ENCODE measurements around the gene RND3.

The RND3 gene

GRCh38 chr2:150520887-150521664, 33.6 kb upstream of the RND3 start:
- no peaks in the 10 kb centered on the region for H3K36me3 ChIP-seq (ENCODE audit: control insufficient read depth, insufficient read depth, low read length)

GRCh38 chr2:150520033-150520432, 32.6 kb upstream of the RND3 start:
- Histone ChIP-seq H3K27me3 (ENCODE audit: control insufficient read depth, insufficient read depth, low read length, poor library complexity, severe bottlenecking) (no peaks in the 10 kb centered on the region), H3K4me1 (ENCODE audit: control insufficient read depth, insufficient read depth, low read length) (no peaks in the 10 kb centered on the region), H3K4me3 (ENCODE audit: insufficient read depth, low read depth, low read length) (no peak overlapping the region), H3K36me3 (ENCODE audit: control insufficient read depth, insufficient read depth, low read length) (no peaks in the 10 kb centered on the region), H3K27ac (ENCODE audit: insufficient read depth, low read depth, low read length, poor library complexity, severe bottlenecking) (no peak overlapping the region), H3K9me3 (ENCODE audit: control insufficient read depth, low read length) (no peaks in the 10 kb centered on the region)
- WGBS, 2 experiments: 97 to 98% methylated on average over 3 to 4 of the region's 4 CpGs

More at GRCh38 chr2:150520887-150521664, 33.6 kb upstream of the RND3 start:
- H3K27ac ChIP-seq (ENCODE audit: insufficient read depth, low read depth, low read length, poor library complexity, severe bottlenecking): no peak overlapping the region
- no peaks in the 10 kb centered on the region for H3K4me1 ChIP-seq (ENCODE audit: control insufficient read depth, insufficient read depth, low read length)
- 77 to 80% methylated on average over 4 of the region's 4 CpGs for WGBS, 2 experiments
- H3K27me3 ChIP-seq (ENCODE audit: control insufficient read depth, insufficient read depth, low read length, poor library complexity, severe bottlenecking): no peaks in the 10 kb centered on the region
- H3K9me3 ChIP-seq (ENCODE audit: control insufficient read depth, low read length): no peaks in the 10 kb centered on the region
- H3K4me3 ChIP-seq (ENCODE audit: insufficient read depth, low read depth, low read length): no peak overlapping the region

GRCh38 chr2:150517951-150518680, 30.6 kb upstream of the RND3 start:
- no peak overlapping the region for H3K27ac ChIP-seq (ENCODE audit: insufficient read depth, low read depth, low read length, poor library complexity, severe bottlenecking)
- no peaks in the 10 kb centered on the region for H3K36me3 ChIP-seq (ENCODE audit: control insufficient read depth, insufficient read depth, low read length)
- H3K27me3 ChIP-seq (ENCODE audit: control insufficient read depth, insufficient read depth, low read length, poor library complexity, severe bottlenecking): no peaks in the 10 kb centered on the region
- no peaks in the 10 kb centered on the region for H3K9me3 ChIP-seq (ENCODE audit: control insufficient read depth, low read length)
- no peaks in the 10 kb centered on the region for H3K4me1 ChIP-seq (ENCODE audit: control insufficient read depth, insufficient read depth, low read length)
- no peak overlapping the region for H3K4me3 ChIP-seq (ENCODE audit: insufficient read depth, low read depth, low read length)
- WGBS, 2 experiments: 93 to 98% methylated on average over 2 to 5 of the region's 5 CpGs

- Histone ChIP-seq H3K36me3 (ENCODE audit: control insufficient read depth, insufficient read depth, low read length) (no peaks in the 10 kb centered on the region), H3K9me3 (ENCODE audit: control insufficient read depth, low read length) (no peaks in the 10 kb centered on the region), H3K27me3 (ENCODE audit: control insufficient read depth, insufficient read depth, low read length, poor library complexity, severe bottlenecking) (no peaks in the 10 kb centered on the region), H3K27ac (ENCODE audit: insufficient read depth, low read depth, low read length, poor library complexity, severe bottlenecking) (no peak overlapping the region), H3K4me1 (ENCODE audit: control insufficient read depth, insufficient read depth, low read length) (no peaks in the 10 kb centered on the region), H3K4me3 (ENCODE audit: insufficient read depth, low read depth, low read length) (no peak overlapping the region)
Observed at GRCh38 chr2:150513647-150514046, 26.2 kb upstream of the RND3 start.

GRCh38 chr2:150508497-150509137, 21.1 kb upstream of the RND3 start:
- no peaks in the 10 kb centered on the region for H3K4me1 ChIP-seq (ENCODE audit: control insufficient read depth, insufficient read depth, low read length)
- no peaks in the 10 kb centered on the region for H3K9me3 ChIP-seq (ENCODE audit: control insufficient read depth, low read length)
- no peak overlapping the region for H3K4me3 ChIP-seq (ENCODE audit: insufficient read depth, low read depth, low read length)
- no peak overlapping the region for H3K27ac ChIP-seq (ENCODE audit: insufficient read depth, low read depth, low read length, poor library complexity, severe bottlenecking)
- H3K27me3 ChIP-seq (ENCODE audit: control insufficient read depth, insufficient read depth, low read length, poor library complexity, severe bottlenecking): no peaks in the 10 kb centered on the region
- WGBS, 2 experiments: 100% methylated on average over 2 of the region's 2 CpGs
- no peaks in the 10 kb centered on the region for H3K36me3 ChIP-seq (ENCODE audit: control insufficient read depth, insufficient read depth, low read length)

- WGBS, 2 experiments: 79 to 93% methylated on average over 1 of the region's 1 CpG
- H3K27me3 ChIP-seq (ENCODE audit: control insufficient read depth, insufficient read depth, low read length, poor library complexity, severe bottlenecking): no peaks in the 10 kb centered on the region
- no peak overlapping the region for H3K27ac ChIP-seq (ENCODE audit: insufficient read depth, low read depth, low read length, poor library complexity, severe bottlenecking)
- H3K4me1 ChIP-seq (ENCODE audit: control insufficient read depth, insufficient read depth, low read length): no peaks in the 10 kb centered on the region
- no peaks in the 10 kb centered on the region for H3K36me3 ChIP-seq (ENCODE audit: control insufficient read depth, insufficient read depth, low read length)
- H3K4me3 ChIP-seq (ENCODE audit: insufficient read depth, low read depth, low read length): no peak overlapping the region
- no peaks in the 10 kb centered on the region for H3K9me3 ChIP-seq (ENCODE audit: control insufficient read depth, low read length)
Observed at GRCh38 chr2:150507071-150507470, 19.6 kb upstream of the RND3 start.

- H3K4me1 ChIP-seq (ENCODE audit: control insufficient read depth, insufficient read depth, low read length): no peaks in the 10 kb centered on the region
- no peak overlapping the region for H3K27ac ChIP-seq (ENCODE audit: insufficient read depth, low read depth, low read length, poor library complexity, severe bottlenecking)
- no peaks in the 10 kb centered on the region for H3K9me3 ChIP-seq (ENCODE audit: control insufficient read depth, low read length)
- no peaks in the 10 kb centered on the region for H3K36me3 ChIP-seq (ENCODE audit: control insufficient read depth, insufficient read depth, low read length)
- no peaks in the 10 kb centered on the region for H3K27me3 ChIP-seq (ENCODE audit: control insufficient read depth, insufficient read depth, low read length, poor library complexity, severe bottlenecking)
- no peak overlapping the region for H3K4me3 ChIP-seq (ENCODE audit: insufficient read depth, low read depth, low read length)
Observed at GRCh38 chr2:150505178-150505577, 17.7 kb upstream of the RND3 start.

- WGBS, 2 experiments: 89 to 92% methylated on average over 7 of the region's 7 CpGs
Observed at GRCh38 chr2:150495993-150496627, 8.6 kb upstream of the RND3 start.

GRCh38 chr2:150495001-150495400, 7.5 kb upstream of the RND3 start:
- 87 to 100% methylated on average over 1 to 2 of the region's 2 CpGs for WGBS, 2 experiments
- Histone ChIP-seq H3K27me3 (ENCODE audit: control insufficient read depth, insufficient read depth, low read length, poor library complexity, severe bottlenecking) (no peaks in the 10 kb centered on the region), H3K4me1 (ENCODE audit: control insufficient read depth, insufficient read depth, low read length) (no peaks in the 10 kb centered on the region), H3K27ac (ENCODE audit: insufficient read depth, low read depth, low read length, poor library complexity, severe bottlenecking) (no peak overlapping the region), H3K9me3 (ENCODE audit: control insufficient read depth, low read length) (no peaks in the 10 kb centered on the region), H3K4me3 (ENCODE audit: insufficient read depth, low read depth, low read length) (no peak overlapping the region), H3K36me3 (ENCODE audit: control insufficient read depth, insufficient read depth, low read length) (no peaks in the 10 kb centered on the region)

More at GRCh38 chr2:150495993-150496627, 8.6 kb upstream of the RND3 start:
- Histone ChIP-seq H3K9me3 (ENCODE audit: control insufficient read depth, low read length) (no peaks in the 10 kb centered on the region), H3K4me3 (ENCODE audit: insufficient read depth, low read depth, low read length) (no peak overlapping the region), H3K4me1 (ENCODE audit: control insufficient read depth, insufficient read depth, low read length) (no peaks in the 10 kb centered on the region), H3K36me3 (ENCODE audit: control insufficient read depth, insufficient read depth, low read length) (no peaks in the 10 kb centered on the region), H3K27me3 (ENCODE audit: control insufficient read depth, insufficient read depth, low read length, poor library complexity, severe bottlenecking) (no peaks in the 10 kb centered on the region), H3K27ac (ENCODE audit: insufficient read depth, low read depth, low read length, poor library complexity, severe bottlenecking) (no peak overlapping the region)
